Neural cell (in vitro differentiated cells): ENCODE results near the gene ANKRD22. TPM values are rescaled to one million over a fixed set of nuclear protein-coding genes. Genes with fewer than 3 reads are reported as not detected.

Experiments
- H2AFZ ChIP-seq: fragments of 200-600, 300-800 bp; sonication (generic), shearing (Covaris generic); 2 replicates; pipeline ENCODE4 v1.6.0; 2014; ENCODE audit warnings: low read depth, mild to moderate bottlenecking, antibody characterized with exemption, low read length, moderate library complexity
- H3F3A ChIP-seq: fragments of 200-600 bp; shearing (Covaris generic); 2 replicates; pipeline ENCODE4 v1.6.1; 2016; ENCODE audit warnings: mild to moderate bottlenecking, moderate library complexity, mixed read lengths, antibody characterized with exemption, low read length; ENCODE audit not compliant: insufficient read depth, poor library complexity, severe bottlenecking
- H3K27ac ChIP-seq: fragments of 200-600, 300-800 bp; sonication (generic), shearing (Covaris generic); 2 replicates; pipeline ENCODE4 v1.5.1; 2014; ENCODE audit warnings: mild to moderate bottlenecking, low read length, moderate library complexity
- H3K27me3 ChIP-seq: fragments of 300-800, 200-600 bp; sonication (generic), shearing (Covaris generic); 2 replicates; pipeline ENCODE4 v1.6.0; 2014; ENCODE audit warnings: mild to moderate bottlenecking, low read depth, low read length, moderate library complexity; ENCODE audit not compliant: insufficient read depth
- H3K36me3 ChIP-seq: fragments of 300-800, 200-600 bp; sonication (generic), shearing (Covaris generic); 2 replicates; pipeline ENCODE4 v1.5.1; 2014; ENCODE audit warnings: mild to moderate bottlenecking, antibody characterized with exemption, low read length, moderate library complexity; ENCODE audit not compliant: insufficient read depth
- H3K4me2 ChIP-seq: fragments of 300-800, 200-600 bp; sonication (generic), shearing (Covaris generic); 2 replicates; pipeline ENCODE4 v1.6.0; 2014; ENCODE audit warnings: mild to moderate bottlenecking, low read length
- H3K4me3 ChIP-seq: fragments of 300-800, 200-600 bp; sonication (generic), shearing (Covaris generic); 2 replicates; pipeline ENCODE4 v1.5.1; 2014; ENCODE audit warnings: mild to moderate bottlenecking, low read length, moderate library complexity
- H3K79me2 ChIP-seq: fragments of 200-600 bp; shearing (Covaris generic); replicated peaks from 2 replicates; pipeline ENCODE4 v1.6.0; 2014; ENCODE audit warnings: mild to moderate bottlenecking, low read length, moderate library complexity; ENCODE audit not compliant: insufficient read depth
- H3K9ac ChIP-seq: fragments of 300-800, 200-600 bp; sonication (generic), shearing (Covaris generic); 2 replicates; pipeline ENCODE4 v1.6.1; 2016; ENCODE audit warnings: mild to moderate bottlenecking, low read length, mixed read lengths
- H3K9me2 ChIP-seq: fragments of 200-600 bp; shearing (Covaris generic); 2 replicates; pipeline ENCODE4 v1.6.1; 2016; ENCODE audit warnings: mild to moderate bottlenecking, low read length, mixed read lengths; ENCODE audit not compliant: insufficient read depth
- H3K9me3 ChIP-seq: fragments of 200-600, 300-800 bp; sonication (generic), shearing (Covaris generic); 2 replicates; pipeline ENCODE4 v1.6.1; 2016; ENCODE audit warnings: mild to moderate bottlenecking, mixed run types, low read length, moderate library complexity, mixed read lengths
- H4K20me1 ChIP-seq: fragments of 200-600 bp; shearing (Covaris generic); 2 replicates; pipeline ENCODE4 v1.6.1; 2016; ENCODE audit warnings: mild to moderate bottlenecking, mixed run types; ENCODE audit not compliant: insufficient read depth
- CTCF ChIP-seq: fragments of 450-650 bp; IDR thresholded peaks from 2 replicates; pipeline ENCODE4 v1.5.1; 2014; ENCODE audit warnings: antibody characterized with exemption, mild to moderate bottlenecking, moderate library complexity; ENCODE audit not compliant: poor library complexity, severe bottlenecking
- EP300 ChIP-seq: fragments of 450-650 bp; conservative IDR thresholded peaks from 2 replicates; pipeline ENCODE4 v1.6.1; 2014; ENCODE audit warnings: antibody characterized with exemption, mild to moderate bottlenecking, moderate library complexity; ENCODE audit not compliant: poor library complexity, severe bottlenecking
- EZH2 ChIP-seq: fragments of 200-600, 300-800 bp; shearing (Covaris generic), sonication (generic); IDR thresholded peaks from 2 replicates; pipeline ENCODE4 v1.6.1; 2014; ENCODE audit warnings: antibody characterized with exemption, low read length, borderline replicate concordance, mild to moderate bottlenecking; ENCODE audit not compliant: insufficient read depth, poor library complexity, severe bottlenecking
- MXI1 ChIP-seq: fragments of 450-650 bp; conservative IDR thresholded peaks from 2 replicates; pipeline ENCODE4 v1.6.1; 2014; ENCODE audit warnings: antibody characterized with exemption, mild to moderate bottlenecking; ENCODE audit not compliant: poor library complexity, severe bottlenecking
- POLR2AphosphoS5 ChIP-seq: IDR thresholded peaks from 2 replicates; pipeline ENCODE4 v1.6.1; 2012
- RAD21 ChIP-seq: fragments of 450-650 bp; conservative IDR thresholded peaks from 2 replicates; pipeline ENCODE4 v1.6.1; 2014; ENCODE audit warnings: antibody characterized with exemption, mild to moderate bottlenecking, moderate library complexity
- REST ChIP-seq: IDR thresholded peaks from 2 replicates; pipeline ENCODE4 v1.6.1; 2012; ENCODE audit warnings: borderline replicate concordance
- SMC3 ChIP-seq: fragments of 450-650 bp; conservative IDR thresholded peaks from 2 replicates; pipeline ENCODE4 v1.6.1; 2014; ENCODE audit warnings: antibody characterized with exemption, mild to moderate bottlenecking, moderate library complexity; ENCODE audit not compliant: poor library complexity
- TAF1 ChIP-seq: IDR thresholded peaks from 2 replicates; pipeline ENCODE4 v1.6.1; 2012; ENCODE audit warnings: low read depth
- polyA plus RNA-seq: library from polyadenylated mRNA; depleted of rRNA; stranded (reverse); fragments of >200 nt; gene quantifications from 2 replicates; pipeline ENCODE4 v1.2.3, GENCODE V29; 2014

Gene ANKRD22
- polyA plus RNA-seq, 1 donor from 2014 or later: 0.57 TPM

GRCh38 chr10:88819290-88819689 is 32.4 kb downstream of the ANKRD22 start:
- no peaks in the 10 kb centered on the region for H3K79me2 ChIP-seq
- no peaks in the 10 kb centered on the region for H3K9me3 ChIP-seq
- no peaks in the 10 kb centered on the region for H3K27me3 ChIP-seq
- no peaks in the 10 kb centered on the region for H3K36me3 ChIP-seq
- no peak for TF ChIP-seq RAD21
- no peak for TF ChIP-seq MXI1
- no peak for TF ChIP-seq REST
- no peak for TF ChIP-seq CTCF
- TF ChIP-seq SMC3: no peak
- no peaks in the 10 kb centered on the region for H3F3A ChIP-seq
- H2AFZ ChIP-seq: no peak overlapping the region
- H4K20me1 ChIP-seq: no peaks in the 10 kb centered on the region
- no peak overlapping the region for H3K4me2 ChIP-seq
- no peak overlapping the region for H3K4me3 ChIP-seq
- H3K9ac ChIP-seq: no peak overlapping the region
- no peaks in the 10 kb centered on the region for H3K9me2 ChIP-seq
- H3K27ac ChIP-seq: no peak overlapping the region

GRCh38 chr10:88813200-88813599 is 38.4 kb downstream of the ANKRD22 start:
- Histone ChIP-seq H3K4me2 (no peak overlapping the region), H3K4me3 (no peak overlapping the region), H3K79me2 (no peaks in the 10 kb centered on the region), H3K9ac (no peak overlapping the region), H4K20me1 (no peaks in the 10 kb centered on the region), H3K27ac (no peak overlapping the region), H3K36me3 (no peaks in the 10 kb centered on the region), H3F3A (no peaks in the 10 kb centered on the region), H3K9me2 (no peaks in the 10 kb centered on the region), H3K27me3 (no peaks in the 10 kb centered on the region), H2AFZ (no peak overlapping the region), H3K9me3 (no peaks in the 10 kb centered on the region)
- TF ChIP-seq EZH2 (no peak), SMC3 (no peak), POLR2AphosphoS5 (no peak), RAD21 (no peak), CTCF (no peak), TAF1 (no peak), MXI1 (no peak), EP300 (no peak), REST (no peak)
